Liver (tissue), 9 donors: ENCODE data around the gene TGFBR3L. TPM values are rescaled to one million over a fixed set of nuclear protein-coding genes. Genes with fewer than 3 reads are reported as not detected.

Source experiments
- DNase-seq: peaks from one replicate; pipeline ENCODE4 v3.0.0-alpha.2; 2017; ENCODE audit warnings: low spot score
- H3K27ac ChIP-seq, 2 donors: one replicate each; pipeline ENCODE4 v1.7.0; 2013; ENCODE audit warnings: inconsistent platforms in 2 of 2, low read length in 2 of 2, control low read depth in 1 of 2, low read depth in 1 of 2, mild to moderate bottlenecking in 1 of 2
- H3K27me3 ChIP-seq, 4 donors: one replicate each; pipeline versions ENCODE4 v1.6.1 to v1.7.0; 2013; ENCODE audit warnings: low read length in 3 of 4, inconsistent platforms in 1 of 4, mild to moderate bottlenecking in 1 of 4, moderate library complexity in 1 of 4; ENCODE audit not compliant: control insufficient read depth in 4 of 4, insufficient read depth in 4 of 4
- H3K36me3 ChIP-seq, 4 donors: one replicate each; pipeline versions ENCODE4 v1.6.1 to v1.7.0; 2013; ENCODE audit warnings: low read length in 3 of 4, mild to moderate bottlenecking in 3 of 4, low read depth in 1 of 4, moderate library complexity in 1 of 4; ENCODE audit not compliant: control insufficient read depth in 4 of 4, insufficient read depth in 3 of 4
- H3K4me1 ChIP-seq, 4 donors: one replicate each; pipeline versions ENCODE4 v1.6.1 to v1.7.0; 2013; ENCODE audit warnings: low read length in 3 of 4, mild to moderate bottlenecking in 3 of 4, moderate library complexity in 1 of 4; ENCODE audit not compliant: control insufficient read depth in 4 of 4, insufficient read depth in 4 of 4
- H3K4me3 ChIP-seq, 3 donors: one replicate each; pipeline versions ENCODE4 v1.6.1 to v1.7.0; 2013; ENCODE audit warnings: low read length in 3 of 3, control low read depth in 1 of 3, low read depth in 1 of 3, mild to moderate bottlenecking in 1 of 3
- H3K9ac ChIP-seq, 2 donors: one replicate each; pipeline ENCODE4 v1.7.0; 2013; ENCODE audit warnings: low read length in 2 of 2, mild to moderate bottlenecking in 2 of 2, moderate library complexity in 2 of 2, control low read depth in 1 of 2, low read depth in 1 of 2
- H3K9me3 ChIP-seq, 4 donors: one replicate each; pipeline versions ENCODE4 v1.6.1 to v1.7.0; 2013; ENCODE audit warnings: low read length in 3 of 4; ENCODE audit not compliant: control insufficient read depth in 4 of 4
- ATF3 ChIP-seq: IDR thresholded peaks from 2 replicates; pipeline ENCODE4 v1.6.1; 2016; ENCODE audit warnings: antibody characterized with exemption
- CTCF ChIP-seq: fragments of 150-350 bp; IDR thresholded peaks from 2 replicates; pipeline ENCODE4 v1.5.1; 2017; ENCODE audit warnings: improper control_type of control experiment, low read depth, low read length; ENCODE audit not compliant: missing input control
- EGR1 ChIP-seq, 2 donors: IDR thresholded peaks; 2 replicates each; pipeline ENCODE4 v1.6.1; 2016 to 2018; ENCODE audit warnings: antibody characterized with exemption in 2 of 2, low read depth in 2 of 2
- FOXA1 ChIP-seq: IDR thresholded peaks from 2 replicates; pipeline ENCODE4 v1.6.1; 2016; ENCODE audit warnings: antibody characterized with exemption
- FOXA2 ChIP-seq: IDR thresholded peaks from 2 replicates; pipeline ENCODE4 v1.6.1; 2016; ENCODE audit warnings: antibody characterized with exemption
- HNF4A ChIP-seq, 2 donors: conservative IDR thresholded peaks; 2 replicates each; pipeline ENCODE4 v1.6.1; 2016; ENCODE audit warnings: antibody characterized with exemption in 2 of 2, mild to moderate bottlenecking in 2 of 2
- HNF4G ChIP-seq: IDR thresholded peaks from 2 replicates; pipeline ENCODE4 v1.6.1; 2016; ENCODE audit warnings: antibody characterized with exemption
- JUND ChIP-seq, 2 donors: IDR thresholded peaks; 2 replicates each; pipeline ENCODE4 v1.6.1; 2016; ENCODE audit warnings: antibody characterized with exemption in 2 of 2
- MAX ChIP-seq: IDR thresholded peaks from 2 replicates; pipeline ENCODE4 v1.6.1; 2016; ENCODE audit warnings: antibody characterized with exemption
- NR2F2 ChIP-seq: IDR thresholded peaks from 2 replicates; pipeline ENCODE4 v1.6.1; 2016; ENCODE audit warnings: antibody characterized with exemption
- RAD21 ChIP-seq, 2 donors: IDR thresholded peaks; 2 replicates each; pipeline ENCODE4 v1.6.1; 2016; ENCODE audit warnings: antibody characterized with exemption in 2 of 2, mild to moderate bottlenecking in 2 of 2
- RXRA ChIP-seq, 2 donors: IDR thresholded peaks; 2 replicates each; pipeline ENCODE4 v1.6.1; 2017 to 2018; ENCODE audit warnings: antibody characterized with exemption in 2 of 2, mild to moderate bottlenecking in 1 of 2
- SP1 ChIP-seq: IDR thresholded peaks from 2 replicates; pipeline ENCODE4 v1.6.1; 2018; ENCODE audit warnings: antibody characterized with exemption, mild to moderate bottlenecking
- TAF1 ChIP-seq: conservative IDR thresholded peaks from 2 replicates; pipeline ENCODE4 v1.6.1; 2016; ENCODE audit warnings: antibody characterized with exemption, mild to moderate bottlenecking
- YY1 ChIP-seq: IDR thresholded peaks from 2 replicates; pipeline ENCODE4 v1.6.1; 2016; ENCODE audit warnings: antibody characterized with exemption, mild to moderate bottlenecking
- WGBS: extraction: QIAGEN DNeasy Blood & Tissue Kit; methylation state at CpG from one replicate; pipeline ENCODE4 v1.1.7; 2013; 5-methylcytosine and 5-hydroxymethylcytosine counted together
- polyA plus RNA-seq, 2 donors: library from polyadenylated mRNA; stranded (reverse) in 1 of 2; unstranded in 1 of 2; fragments of 200-250 nt in 1 of 2; fragments of >200 nt in 1 of 2; fragmentation: Nextera tagmentation in 1 of 2; extraction: Ambion mirVana in 1 of 2; gene quantifications; one replicate each; pipeline versions ENCODE4 v1.2.1 to v1.2.3, GENCODE V29; 2013 to 2015
- total RNA-seq, 2 donors: library from RNA; depleted of rRNA; stranded (reverse); fragments of >200 nt; gene quantifications; one replicate each; pipeline ENCODE4 v1.2.3, GENCODE V29; 2014
- TF ChIP-seq, protein P1 (sequence below): IDR thresholded peaks from 2 replicates; pipeline ENCODE4 v1.6.1; 2016; ENCODE audit warnings: antibody characterized with exemption
- TF ChIP-seq, protein P2 (sequence below): IDR thresholded peaks from 2 replicates; pipeline ENCODE4 v1.6.1; 2016; ENCODE audit warnings: antibody characterized with exemption, mild to moderate bottlenecking
- donor health status: healthy.
- donor health status: healthy.
- donor health status: healthy.
- donor health status: healthy.
- donor health status: healthy.

The TGFBR3L gene
- total and polyA plus RNA-seq, 4 donors, result 0.32 to 2.5 (median 0.36) TPM; not detected in 1

DNA sequence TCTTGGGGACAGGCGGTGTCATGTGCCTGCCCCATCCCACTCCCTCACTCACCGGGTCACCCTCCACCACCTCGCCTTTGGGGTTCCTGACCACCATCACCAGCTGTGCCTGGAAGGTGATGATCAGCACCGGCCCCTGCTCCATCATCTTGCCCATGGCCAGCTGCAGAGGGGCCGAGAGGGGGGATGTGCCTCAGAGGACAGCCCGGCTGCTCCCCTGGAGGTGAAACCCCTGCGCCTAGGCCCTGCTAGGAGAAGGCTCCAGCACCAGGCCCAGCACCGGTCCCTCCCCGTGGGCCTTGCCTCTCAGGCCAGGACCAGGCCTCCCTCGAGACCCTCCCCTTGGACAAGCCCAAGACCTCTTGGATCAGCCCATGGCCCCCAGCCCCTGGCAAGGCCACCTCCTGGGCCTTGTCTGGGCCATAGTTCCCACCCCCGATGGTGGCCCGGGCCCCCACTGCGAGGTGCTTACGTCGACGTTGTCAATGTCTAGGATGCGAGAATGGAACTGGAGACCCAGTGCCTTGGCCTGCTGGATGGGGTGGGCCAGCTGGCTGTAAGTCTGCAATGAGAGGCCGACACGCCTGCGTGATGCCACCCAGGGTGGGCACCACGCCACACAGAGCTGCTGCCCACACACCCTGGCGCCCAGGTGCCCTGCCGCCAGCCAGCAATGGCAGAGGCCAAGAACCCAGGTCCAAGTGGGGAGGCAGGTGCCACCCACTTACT is 13.1 kb downstream of the TGFBR3L start:
- Histone ChIP-seq H3K4me1 (peaks cover 8 to 12% (median 9%) of the 10 kb centered on the region in 4 donors), H3K27me3 (no peaks in the 10 kb centered on the region), H3K9me3 (no peaks in the 10 kb centered on the region), H3K36me3 (peaks cover 8 to 27% (median 15%) of the 10 kb centered on the region in 4 donors), H3K27ac (no peak overlapping the region), H3K9ac (no peak overlapping the region), H3K4me3 (no peak overlapping the region)
- no peak for DNase-seq
- TF ChIP-seq FOXA1 (no peak), SP1 (no peak), CTCF (no peak), TAF1 (no peak), JUND (IDR thresholded peaks at IDR 0.05) (no peak), ATF3 (no peak), HNF4A (conservative IDR thresholded peaks at IDR 0.05) (no peak), FOXA2 (no peak), MAX (no peak), RXRA (IDR thresholded peaks at IDR 0.05) (no peak), HNF4G (no peak), RAD21 (IDR thresholded peaks at IDR 0.05) (no peak)
- TF ChIP-seq, protein P1, sequence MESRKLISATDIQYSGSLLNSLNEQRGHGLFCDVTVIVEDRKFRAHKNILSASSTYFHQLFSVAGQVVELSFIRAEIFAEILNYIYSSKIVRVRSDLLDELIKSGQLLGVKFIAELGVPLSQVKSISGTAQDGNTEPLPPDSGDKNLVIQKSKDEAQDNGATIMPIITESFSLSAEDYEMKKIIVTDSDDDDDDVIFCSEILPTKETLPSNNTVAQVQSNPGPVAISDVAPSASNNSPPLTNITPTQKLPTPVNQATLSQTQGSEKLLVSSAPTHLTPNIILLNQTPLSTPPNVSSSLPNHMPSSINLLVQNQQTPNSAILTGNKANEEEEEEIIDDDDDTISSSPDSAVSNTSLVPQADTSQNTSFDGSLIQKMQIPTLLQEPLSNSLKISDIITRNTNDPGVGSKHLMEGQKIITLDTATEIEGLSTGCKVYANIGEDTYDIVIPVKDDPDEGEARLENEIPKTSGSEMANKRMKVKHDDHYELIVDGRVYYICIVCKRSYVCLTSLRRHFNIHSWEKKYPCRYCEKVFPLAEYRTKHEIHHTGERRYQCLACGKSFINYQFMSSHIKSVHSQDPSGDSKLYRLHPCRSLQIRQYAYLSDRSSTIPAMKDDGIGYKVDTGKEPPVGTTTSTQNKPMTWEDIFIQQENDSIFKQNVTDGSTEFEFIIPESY, result no peak
- 92% methylated on average over 23 of the region's 23 CpGs for WGBS

DNA sequence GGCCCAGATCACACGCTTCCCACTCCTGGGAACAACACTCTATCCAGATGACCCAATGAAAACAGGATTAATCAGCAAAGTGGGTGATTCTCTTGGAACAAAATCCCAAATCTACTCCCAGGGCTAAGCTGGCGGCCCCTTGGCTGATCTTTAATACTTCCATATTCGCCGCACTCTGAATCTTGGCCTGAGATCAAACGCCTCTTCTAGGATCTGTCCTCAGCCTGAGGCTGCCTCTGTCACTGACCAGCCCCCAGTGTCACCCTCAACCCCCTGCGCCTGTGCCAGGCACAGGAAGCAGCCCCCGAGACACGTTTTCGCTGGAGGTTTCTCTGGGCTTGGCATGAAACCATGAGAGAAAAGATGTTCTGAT is 13.7 kb downstream of the TGFBR3L start:
- H3K9me3 ChIP-seq, result no peaks in the 10 kb centered on the region
- 90% methylated on average over 9 of the region's 9 CpGs for WGBS
- peaks cover 8 to 31% (median 16%) of the 10 kb centered on the region in 4 donors for H3K36me3 ChIP-seq
- TF ChIP-seq JUND (IDR thresholded peaks at IDR 0.05) (no peak), FOXA1 (no peak), EGR1 (IDR thresholded peaks at IDR 0.05; ENCODE audit: low read depth in 2 of 2) (no peak), YY1 (no peak), ATF3 (no peak), NR2F2 (no peak), RAD21 (IDR thresholded peaks at IDR 0.05) (no peak), MAX (no peak), HNF4A (conservative IDR thresholded peaks at IDR 0.05) (no peak), RXRA (IDR thresholded peaks at IDR 0.05) (no peak), CTCF (no peak)
- TF ChIP-seq, protein P2, sequence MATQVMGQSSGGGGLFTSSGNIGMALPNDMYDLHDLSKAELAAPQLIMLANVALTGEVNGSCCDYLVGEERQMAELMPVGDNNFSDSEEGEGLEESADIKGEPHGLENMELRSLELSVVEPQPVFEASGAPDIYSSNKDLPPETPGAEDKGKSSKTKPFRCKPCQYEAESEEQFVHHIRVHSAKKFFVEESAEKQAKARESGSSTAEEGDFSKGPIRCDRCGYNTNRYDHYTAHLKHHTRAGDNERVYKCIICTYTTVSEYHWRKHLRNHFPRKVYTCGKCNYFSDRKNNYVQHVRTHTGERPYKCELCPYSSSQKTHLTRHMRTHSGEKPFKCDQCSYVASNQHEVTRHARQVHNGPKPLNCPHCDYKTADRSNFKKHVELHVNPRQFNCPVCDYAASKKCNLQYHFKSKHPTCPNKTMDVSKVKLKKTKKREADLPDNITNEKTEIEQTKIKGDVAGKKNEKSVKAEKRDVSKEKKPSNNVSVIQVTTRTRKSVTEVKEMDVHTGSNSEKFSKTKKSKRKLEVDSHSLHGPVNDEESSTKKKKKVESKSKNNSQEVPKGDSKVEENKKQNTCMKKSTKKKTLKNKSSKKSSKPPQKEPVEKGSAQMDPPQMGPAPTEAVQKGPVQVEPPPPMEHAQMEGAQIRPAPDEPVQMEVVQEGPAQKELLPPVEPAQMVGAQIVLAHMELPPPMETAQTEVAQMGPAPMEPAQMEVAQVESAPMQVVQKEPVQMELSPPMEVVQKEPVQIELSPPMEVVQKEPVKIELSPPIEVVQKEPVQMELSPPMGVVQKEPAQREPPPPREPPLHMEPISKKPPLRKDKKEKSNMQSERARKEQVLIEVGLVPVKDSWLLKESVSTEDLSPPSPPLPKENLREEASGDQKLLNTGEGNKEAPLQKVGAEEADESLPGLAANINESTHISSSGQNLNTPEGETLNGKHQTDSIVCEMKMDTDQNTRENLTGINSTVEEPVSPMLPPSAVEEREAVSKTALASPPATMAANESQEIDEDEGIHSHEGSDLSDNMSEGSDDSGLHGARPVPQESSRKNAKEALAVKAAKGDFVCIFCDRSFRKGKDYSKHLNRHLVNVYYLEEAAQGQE, result no peak
- H3K27ac ChIP-seq, result no peak overlapping the region
- DNase-seq, result no peak
- no peak overlapping the region for H3K4me3 ChIP-seq
- H3K4me1 ChIP-seq, result peaks cover 8 to 12% (median 9%) of the 10 kb centered on the region in 4 donors
- H3K9ac ChIP-seq, result no peak overlapping the region
- H3K27me3 ChIP-seq, result no peaks in the 10 kb centered on the region
